ENCODE data around the gene PPP1R9A. TPM values are rescaled to one million over a fixed set of nuclear protein-coding genes. Genes with fewer than 3 reads are reported as not detected.

PPP1R9A gene
- polyA plus RNA-seq, 4 donors = 26.2 to 39.9 (median 30.7) TPM

DNA sequence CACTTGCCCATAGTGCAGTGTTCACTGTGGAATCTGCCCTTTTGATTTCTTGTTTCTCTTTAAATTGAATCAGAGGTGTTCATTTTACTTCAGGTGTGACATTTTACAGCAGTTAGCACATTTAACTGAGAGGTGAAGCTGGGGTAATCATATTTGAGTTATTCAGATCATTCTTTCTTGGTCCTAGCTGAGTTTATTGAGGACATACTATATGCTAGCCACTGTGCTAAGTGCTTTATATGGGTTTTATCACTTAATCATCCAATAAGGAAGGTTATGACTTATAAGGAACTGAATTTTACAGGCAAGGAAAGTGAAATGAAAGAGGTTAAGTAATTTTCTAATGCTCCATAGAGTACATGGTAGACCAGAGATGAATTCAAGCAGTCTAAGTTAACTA, 337.2 kb downstream of the PPP1R9A start:
- DNase-seq (ENCODE audit: low read depth in 4 of 4, low spot score in 2 of 4) = no peak

DNA sequence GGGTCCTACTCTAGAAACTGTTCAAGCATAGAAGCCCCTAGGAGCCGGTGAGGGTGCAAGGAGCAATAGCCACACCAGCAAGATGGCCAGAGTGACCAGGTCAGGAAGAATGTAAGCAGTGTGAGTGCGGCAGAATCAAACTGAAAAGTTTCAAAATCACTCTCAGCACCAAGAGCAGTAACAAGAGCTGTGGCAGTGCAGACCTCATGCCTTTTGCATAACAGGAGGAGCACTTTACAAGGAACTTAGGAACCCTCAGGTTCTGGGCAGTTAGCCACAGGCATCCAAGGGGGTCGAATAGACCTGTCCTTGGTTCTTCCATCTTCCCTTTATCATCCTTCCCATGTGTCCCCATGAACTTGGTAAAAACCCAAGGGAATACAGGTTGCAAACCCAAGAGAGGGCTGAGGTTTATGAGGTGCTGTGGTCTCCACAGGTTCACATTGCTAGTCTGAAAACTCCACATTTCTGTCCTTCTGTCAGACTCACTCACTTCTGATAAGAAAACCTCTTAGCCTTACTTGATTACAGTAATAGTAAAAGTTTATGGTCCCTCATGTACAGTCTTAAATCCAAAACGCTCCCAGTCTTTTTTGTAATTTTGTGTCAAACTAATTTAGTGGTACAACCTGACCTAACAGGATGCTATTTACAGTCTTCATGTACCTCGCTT, 338.6 kb downstream of the PPP1R9A start:
- DNase-seq (ENCODE audit: low read depth in 4 of 4, low spot score in 2 of 4) = peak in 3 of 4 donors; percentile 17 to 71 (median 31)

DNA sequence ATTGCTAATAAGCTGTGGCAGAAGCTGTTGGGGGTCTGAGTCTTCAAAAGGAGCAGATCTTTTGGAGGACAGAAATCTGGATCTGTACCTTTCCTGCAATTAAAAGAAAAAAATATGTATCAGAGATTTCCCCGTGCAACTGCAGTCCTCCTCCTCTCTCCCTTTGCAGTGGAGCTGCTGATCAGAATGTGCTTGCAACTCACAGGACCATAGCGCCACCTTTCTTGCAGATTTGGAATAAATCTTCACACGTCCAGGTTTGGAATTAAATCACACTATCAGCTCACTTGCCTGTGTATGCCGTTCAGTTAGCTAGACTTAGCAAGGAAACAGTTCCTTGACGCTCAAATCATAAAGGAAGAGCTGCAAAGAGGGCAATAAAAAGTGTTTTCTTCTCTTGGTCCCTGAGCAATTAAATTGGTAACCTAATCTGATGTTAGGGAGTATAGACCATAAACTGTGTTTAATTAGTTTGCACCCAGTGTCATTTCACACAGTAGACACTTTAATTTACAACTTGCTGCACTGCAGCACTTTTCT, 339.5 kb downstream of the PPP1R9A start:
- peak; percentile 68 to 90 (median 82) for DNase-seq (ENCODE audit: low read depth in 4 of 4, low spot score in 2 of 4)

DNA sequence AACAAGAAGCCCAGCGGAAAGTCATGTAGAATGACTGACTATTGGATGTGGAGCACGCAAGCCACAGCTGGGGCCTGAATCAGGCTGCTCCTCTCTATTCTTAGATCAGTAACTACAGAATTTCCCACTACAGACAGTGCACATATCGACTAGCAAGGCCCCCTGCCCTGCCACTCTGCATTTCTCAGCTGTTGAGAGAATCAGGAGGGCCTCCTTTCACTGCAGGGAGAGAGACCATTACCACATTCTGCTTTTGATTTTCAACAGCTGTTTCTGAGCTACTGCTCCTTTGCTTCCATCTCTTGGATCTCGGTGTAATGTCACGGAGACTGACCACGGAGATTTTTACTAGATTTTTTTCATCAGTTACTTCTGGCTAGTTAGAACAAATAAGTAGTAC, 343.2 kb downstream of the PPP1R9A start:
- DNase-seq (ENCODE audit: low read depth in 4 of 4, low spot score in 2 of 4) = peak in 1 of 4 donors; percentile 6

DNA sequence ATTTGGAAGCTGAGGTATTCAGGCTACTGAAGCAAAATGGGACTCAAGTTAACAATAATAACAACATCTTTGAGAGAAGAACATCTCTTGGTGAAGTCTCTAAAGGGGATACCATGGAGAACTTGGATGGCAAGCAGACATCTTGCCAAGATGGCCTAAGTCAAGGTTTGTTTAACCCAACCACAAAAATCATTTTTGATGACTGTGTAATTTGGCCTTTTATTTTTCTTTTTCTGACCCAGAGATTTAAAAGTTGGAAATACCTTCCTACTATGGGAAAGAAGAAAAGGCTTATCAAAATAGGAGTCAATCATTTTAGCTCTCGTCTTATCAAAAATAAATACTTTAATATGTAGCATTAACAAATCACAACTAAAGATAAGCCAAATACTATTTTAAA, 344.6 kb downstream of the PPP1R9A start:
- DNase-seq (ENCODE audit: low read depth in 4 of 4, low spot score in 2 of 4) = no peak

DNA sequence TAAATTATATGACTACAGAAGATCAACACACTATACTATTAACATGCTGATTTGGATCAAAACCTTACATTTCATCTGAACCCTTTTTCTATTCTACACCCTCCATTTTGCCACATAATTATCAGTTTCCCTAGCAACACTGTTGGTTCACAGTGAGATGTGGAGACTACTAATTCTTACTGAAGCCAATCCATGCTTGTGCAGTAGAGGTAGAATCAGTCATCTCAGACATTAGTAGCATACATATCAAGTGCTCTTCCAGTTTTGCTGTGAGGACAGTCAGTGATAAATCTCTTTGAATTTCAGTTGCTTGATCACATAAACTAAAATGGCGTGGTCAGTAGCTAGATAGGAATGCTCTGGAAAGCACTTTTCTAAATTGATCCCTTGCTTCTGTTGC, 346.6 kb downstream of the PPP1R9A start:
- DNase-seq (ENCODE audit: low read depth in 4 of 4, low spot score in 2 of 4) = no peak

DNA sequence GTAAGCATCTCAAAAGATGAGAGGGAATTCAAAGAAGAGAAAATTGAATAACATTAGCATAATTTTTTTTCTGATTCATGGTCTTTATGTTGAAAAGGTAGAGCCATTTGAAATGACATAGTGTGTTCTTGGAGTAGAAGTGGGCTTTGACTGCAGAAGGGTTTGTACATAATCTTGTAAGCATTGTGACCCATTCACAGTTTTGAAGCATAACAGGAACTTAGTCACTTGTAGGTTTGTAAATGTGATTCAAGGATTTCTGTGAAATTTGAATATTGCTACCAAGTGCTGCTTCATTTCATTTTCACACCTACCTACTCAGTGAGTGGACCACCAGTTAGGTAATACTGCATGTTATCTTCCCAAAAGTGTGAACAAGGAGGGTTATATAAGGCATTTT, 348.3 kb downstream of the PPP1R9A start:
- DNase-seq (ENCODE audit: low read depth in 4 of 4, low spot score in 2 of 4) = no peak

DNA sequence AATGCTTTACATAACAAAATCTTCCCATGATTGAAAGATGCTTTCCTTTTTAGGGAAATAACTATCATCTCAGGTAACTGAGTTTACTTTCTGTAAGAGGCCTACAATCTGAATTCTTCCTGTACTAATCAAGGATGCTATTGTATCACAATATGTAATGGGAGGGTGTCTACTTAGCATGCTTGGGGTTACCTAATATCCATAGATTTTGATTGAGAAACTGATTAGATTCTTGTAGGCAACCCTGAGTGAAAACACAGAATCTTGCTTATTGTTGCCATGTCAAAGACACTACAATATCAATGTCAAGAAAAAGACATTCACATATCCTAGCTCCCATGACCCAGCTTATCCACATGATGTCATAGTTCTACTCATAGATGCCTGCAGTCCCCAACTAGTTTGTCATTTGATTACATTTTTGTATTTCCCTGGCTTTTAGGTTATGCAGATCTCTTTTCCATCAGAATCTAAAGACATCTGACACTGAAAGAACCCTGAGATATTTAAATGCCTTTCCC, 354.6 kb downstream of the PPP1R9A start:
- DNase-seq (ENCODE audit: low read depth in 4 of 4, low spot score in 2 of 4) = no peak

DNA sequence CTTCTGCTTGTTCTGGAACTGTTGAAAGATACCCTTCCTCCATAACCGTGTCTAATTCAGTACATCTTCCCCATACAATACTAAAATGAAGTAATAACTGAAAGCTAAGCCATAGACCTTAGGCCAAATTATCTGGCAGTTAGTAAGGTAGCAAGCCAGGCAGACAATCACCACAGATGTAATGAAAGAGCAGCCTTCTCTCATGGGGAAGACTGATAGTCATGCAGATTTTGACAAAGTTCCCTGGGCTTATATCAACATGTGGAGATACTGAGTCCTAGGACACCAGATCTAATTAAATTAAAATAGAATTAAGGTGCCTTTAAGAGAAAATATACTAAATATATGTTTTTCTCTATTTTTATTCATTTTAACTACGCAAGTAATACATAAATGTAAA, 355.5 kb downstream of the PPP1R9A start:
- DNase-seq (ENCODE audit: low read depth in 4 of 4, low spot score in 2 of 4) = no peak

DNA sequence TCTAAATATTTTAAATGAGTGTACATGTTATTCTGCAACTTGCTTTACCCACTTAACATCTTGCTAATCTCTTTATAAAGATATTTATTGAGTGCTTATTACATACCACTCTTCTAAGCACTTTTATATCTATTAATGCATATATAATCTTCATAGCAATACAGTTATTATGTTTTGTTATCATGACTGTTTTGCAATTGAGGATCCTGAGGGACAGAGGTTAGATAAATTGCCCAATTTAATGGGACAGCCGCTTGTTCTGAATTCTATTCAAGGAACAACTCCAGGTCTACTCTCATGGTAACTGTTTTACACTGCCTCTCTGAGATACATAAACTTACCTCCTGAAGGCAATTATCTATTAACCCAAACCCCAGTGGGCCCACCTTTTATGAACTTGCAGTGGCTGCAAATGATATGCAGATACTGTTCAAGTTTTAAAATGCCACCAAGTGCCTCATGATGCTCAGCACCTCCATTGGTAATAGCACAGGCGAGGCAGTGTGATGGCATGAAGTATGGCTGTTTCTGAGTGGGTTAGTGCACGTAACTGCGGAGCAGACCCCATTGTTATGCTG, 356.5 kb downstream of the PPP1R9A start:
- DNase-seq (ENCODE audit: low read depth in 4 of 4, low spot score in 2 of 4) = no peak

DNA sequence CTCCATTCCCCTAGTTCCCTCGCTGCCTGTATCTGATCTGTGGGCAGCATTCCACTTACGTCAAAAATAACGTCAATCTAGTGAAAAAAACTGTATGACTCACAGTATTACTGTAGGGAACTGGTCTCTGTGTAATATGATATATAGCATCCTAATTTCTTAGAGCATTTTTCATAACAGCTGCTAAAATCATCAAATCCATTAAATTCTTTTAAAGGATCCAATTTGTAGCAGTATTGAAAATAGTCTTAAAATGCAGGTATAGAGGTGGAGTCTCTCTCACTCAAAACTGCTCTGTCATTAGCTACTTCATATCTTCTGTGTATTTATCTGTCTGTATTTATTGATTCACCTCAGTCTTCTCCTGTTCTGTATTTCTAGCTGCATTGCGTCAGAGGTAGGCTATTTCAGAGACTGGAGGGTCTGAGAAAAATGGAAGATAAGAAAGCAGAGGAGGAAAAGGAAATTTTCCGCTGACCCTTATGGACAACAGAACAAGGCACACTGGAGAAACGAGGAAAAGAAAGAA, 357.0 kb downstream of the PPP1R9A start:
- DNase-seq (ENCODE audit: low read depth in 4 of 4, low spot score in 2 of 4) = no peak

DNA sequence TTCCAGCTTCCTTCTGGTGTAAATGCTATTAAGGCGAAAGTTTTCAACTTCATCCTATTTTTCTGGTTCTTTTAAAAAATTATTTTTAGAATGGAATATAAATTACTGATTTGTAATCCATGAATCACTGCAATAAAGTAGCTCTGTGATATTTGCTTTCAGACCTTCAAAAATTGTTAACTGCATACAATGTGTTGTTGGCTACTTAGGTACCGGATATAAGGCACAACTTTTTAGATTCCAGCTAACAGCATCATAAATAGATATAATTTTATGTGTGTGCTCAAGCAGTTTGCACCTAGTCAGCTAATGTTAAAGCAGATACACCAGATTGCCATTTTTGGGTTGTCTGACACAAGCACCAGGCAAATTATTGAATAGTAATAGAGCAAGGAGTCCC, 358.2 kb downstream of the PPP1R9A start:
- DNase-seq (ENCODE audit: low read depth in 4 of 4, low spot score in 2 of 4) = no peak

DNA sequence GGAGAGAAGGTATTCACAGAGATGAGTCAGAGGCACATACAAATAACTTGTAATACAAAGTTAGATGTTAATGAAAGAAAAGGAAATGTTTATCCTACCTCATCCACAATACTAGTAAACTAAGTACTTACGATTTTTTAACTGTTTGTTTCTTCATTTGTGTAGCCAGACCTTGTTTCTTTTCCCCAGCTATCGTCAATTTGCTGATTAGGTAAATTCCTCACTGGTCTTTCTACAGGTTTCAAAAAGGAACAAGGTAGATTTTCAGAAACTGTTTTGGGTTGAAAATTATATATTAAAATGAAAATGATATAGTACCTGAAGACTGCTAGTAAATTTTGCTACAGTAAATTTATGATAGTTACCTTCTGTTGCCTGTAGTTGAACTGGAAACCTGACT, 360.4 kb downstream of the PPP1R9A start:
- DNase-seq (ENCODE audit: low read depth in 4 of 4, low spot score in 2 of 4) = no peak

DNA sequence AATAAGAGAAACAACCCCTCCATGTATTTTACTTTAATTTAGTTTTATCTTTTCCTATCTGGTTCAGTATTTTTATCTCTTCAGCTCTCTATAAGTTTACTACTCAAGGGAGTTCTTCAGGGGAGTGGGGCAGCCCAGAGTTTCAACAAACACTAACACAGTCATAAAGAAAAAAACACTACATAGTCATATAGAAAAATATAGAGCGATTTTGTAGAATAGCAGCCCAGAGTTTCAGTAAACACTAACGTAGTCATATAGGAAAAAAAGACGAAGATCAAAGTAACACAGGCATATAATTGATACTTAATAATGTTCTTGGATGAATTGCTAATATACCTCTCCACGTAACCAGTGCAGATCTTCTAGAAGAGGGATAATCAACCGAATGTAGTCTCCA, 362.2 kb downstream of the PPP1R9A start:
- no peak for DNase-seq (ENCODE audit: low read depth in 4 of 4, low spot score in 2 of 4)

DNA sequence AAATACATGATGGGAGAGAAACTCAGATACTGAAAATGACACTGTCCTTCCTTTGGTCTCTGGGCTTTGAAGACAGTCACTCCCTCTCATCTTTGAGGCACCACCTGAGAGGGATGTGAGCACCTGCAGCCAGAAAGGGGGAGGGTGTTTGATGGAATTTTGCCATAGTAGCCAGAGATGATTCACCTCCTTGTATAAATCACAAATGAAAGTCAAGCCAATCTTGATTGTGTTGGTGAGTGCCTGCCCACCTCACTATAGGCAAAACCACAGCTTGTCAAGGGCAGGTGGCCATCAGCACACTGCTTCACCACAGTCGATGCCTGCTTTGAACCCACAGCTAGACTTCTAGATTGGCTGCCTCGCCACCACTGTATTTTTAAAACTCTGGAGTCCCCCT, 368.7 kb downstream of the PPP1R9A start:
- DNase-seq (ENCODE audit: low read depth in 4 of 4, low spot score in 2 of 4) = no peak

DNA sequence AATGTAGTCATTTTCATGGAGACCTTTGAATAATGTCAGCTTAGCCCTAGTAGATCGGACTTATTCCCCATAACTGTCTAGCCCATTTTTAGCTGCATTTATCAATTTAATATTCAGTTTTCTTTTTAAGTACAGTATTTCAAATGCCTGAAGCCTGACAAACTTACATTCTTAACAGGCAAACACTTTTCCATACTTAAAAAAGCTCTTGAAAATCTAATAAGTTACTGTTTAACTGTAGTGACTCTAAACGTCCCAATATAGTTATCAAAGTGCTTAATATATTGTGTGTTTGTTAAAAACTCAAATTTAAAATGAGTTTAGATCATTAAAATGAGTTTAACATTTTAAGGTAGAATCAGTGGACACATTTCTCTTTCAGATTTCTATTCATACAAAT, 372.0 kb downstream of the PPP1R9A start:
- no peak for DNase-seq (ENCODE audit: low read depth in 4 of 4, low spot score in 2 of 4)

DNA sequence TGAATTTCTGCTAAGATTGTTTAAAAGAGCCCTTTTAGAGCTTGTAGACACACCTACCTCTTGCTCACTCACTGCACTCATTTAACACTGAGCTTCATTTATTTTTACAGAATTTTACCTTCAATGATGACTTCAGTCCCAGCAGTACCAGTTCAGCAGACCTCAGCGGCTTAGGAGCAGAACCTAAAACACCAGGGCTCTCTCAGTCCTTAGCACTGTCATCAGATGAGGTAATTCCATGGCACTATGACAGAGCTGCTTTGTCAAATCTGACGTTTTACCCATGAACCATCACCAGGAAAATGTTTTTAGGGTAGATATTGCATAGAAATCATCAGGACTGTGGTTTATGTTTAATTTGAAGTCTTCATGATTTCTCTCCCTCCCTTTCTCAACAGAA, 378.7 kb downstream of the PPP1R9A start:
- no peak for DNase-seq (ENCODE audit: low read depth in 4 of 4, low spot score in 2 of 4)

DNA sequence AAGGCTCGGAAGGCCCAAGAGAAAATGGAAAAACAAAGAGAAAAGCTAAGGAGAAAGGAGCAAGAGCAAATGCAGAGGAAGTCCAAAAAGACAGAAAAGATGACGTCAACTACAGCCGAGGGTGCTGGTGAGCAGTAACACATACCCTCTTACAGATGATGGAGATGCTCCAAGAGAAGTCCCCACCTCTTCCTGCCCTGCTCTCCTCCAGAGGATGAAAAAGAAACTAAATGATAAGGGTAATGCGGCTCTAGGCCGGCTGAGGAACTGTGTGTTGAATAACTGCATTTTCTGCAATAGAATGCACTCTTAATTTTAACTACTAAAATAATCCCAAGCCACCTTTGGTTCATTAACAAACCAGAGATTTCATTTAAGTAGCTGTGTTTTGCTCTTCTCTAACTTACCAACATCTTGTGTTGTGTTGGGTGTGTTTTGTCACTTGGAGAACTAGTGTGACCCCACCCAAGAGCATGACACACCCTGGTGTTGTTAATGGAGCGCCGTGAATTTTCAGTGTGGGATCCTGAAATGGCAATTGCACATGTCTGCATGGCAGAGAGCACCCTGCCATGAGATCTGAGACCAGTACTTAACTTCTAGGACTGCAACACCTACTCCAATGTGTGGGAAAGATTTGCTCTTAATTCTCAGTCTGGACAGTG, 382.9 kb downstream of the PPP1R9A start:
- DNase-seq (ENCODE audit: low read depth in 4 of 4, low spot score in 2 of 4) = no peak

DNA sequence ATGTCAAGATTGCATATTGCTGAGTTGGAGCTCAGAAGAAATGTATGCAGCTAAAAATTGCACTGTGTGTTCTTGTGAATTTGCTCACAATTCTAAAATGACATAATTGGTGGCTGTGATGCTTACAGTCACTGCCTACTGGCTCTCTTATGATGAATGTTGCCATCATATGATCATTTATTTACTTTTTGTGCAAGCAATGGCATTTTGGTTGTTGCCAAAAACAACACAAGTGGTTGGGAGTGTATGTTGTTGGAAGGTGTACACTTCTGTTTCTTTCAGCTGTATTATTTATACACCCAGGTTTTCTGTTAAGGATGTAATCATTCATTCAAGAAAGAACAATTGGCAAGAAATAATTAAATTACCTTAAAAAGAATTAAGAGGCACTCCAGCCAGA, 388.0 kb downstream of the PPP1R9A start:
- DNase-seq (ENCODE audit: low read depth in 4 of 4, low spot score in 2 of 4) = no peak

DNA sequence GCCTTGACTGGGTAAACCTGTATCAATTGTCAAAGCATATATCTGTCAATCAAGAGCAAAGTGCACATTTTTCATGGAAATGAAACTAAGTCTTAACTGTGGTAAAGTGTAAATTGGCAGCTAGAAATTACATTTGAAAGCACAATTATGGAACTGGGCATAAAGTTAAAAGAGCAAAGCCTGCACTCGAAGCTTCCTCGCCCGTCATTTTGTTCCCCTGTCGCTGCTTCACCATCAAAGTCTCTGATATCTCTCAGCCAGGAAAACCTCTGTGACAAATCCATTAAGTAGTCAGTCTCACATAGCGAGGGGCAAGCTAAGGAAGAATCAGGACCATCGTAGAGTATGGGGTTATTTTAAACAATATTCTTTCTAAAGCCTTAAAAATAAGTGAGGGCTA, 389.1 kb downstream of the PPP1R9A start:
- no peak for DNase-seq (ENCODE audit: low read depth in 4 of 4, low spot score in 2 of 4)

DNA sequence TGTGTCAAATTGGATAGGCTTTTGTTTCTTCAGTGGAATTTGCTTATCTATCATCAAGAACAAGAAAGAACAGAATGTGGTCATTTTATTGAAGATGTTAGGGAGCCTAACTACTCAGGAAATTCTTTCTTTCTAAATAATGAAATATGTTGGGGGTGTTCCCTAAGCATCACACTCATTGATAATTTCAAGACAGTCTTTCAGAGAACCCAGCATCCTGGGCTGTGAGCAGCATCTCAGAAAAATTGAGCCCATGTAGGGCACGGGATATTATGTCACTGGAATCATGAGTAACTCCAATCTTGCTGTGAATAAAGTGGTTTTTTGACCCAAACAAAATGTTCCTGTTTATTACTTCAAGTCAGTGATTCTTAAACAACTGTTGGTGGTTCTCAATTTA, 389.6 kb downstream of the PPP1R9A start:
- no peak for DNase-seq (ENCODE audit: low read depth in 4 of 4, low spot score in 2 of 4)

All from left renal cortex interstitium (tissue), 4 donors.